ENCODE data around the gene RABL3.
"Not testable (repeated sequence)": the region's sequence is repeated elsewhere in the genome, so short reads cannot be mapped to it uniquely, and the experiment has no call there.

Gene RABL3

GRCh38 chr3:120742198-120742848, at the start of gene RABL3, which contains the start of gene GTF2E1:
RABL3 (minus strand) TSS chr3:120742516; CDS start chr3:120742507, 9 bp downstream.
GTF2E1 (plus strand) TSS chr3:120742744; CDS start chr3:120750553, 7,809 bp downstream.
- peak; percentile 93 for DNase-seq (ENCODE audit: low spot score)

GRCh38 chr3:120791913-120792312, 49.6 kb upstream of the RABL3 start:
- DNase-seq (ENCODE audit: low spot score) = no peak

- DNase-seq (ENCODE audit: low spot score) = no peak
Measured at GRCh38 chr3:120791010-120791409, 48.7 kb upstream of the RABL3 start.

GRCh38 chr3:120785832-120786231, 43.5 kb upstream of the RABL3 start:
- DNase-seq (ENCODE audit: low spot score) = not testable (repeated sequence)

- DNase-seq (ENCODE audit: low spot score) = no peak
Measured at GRCh38 chr3:120780977-120781376, 38.7 kb upstream of the RABL3 start.

GRCh38 chr3:120778776-120779175, 36.5 kb upstream of the RABL3 start:
- no peak for DNase-seq (ENCODE audit: low spot score)

GRCh38 chr3:120775411-120775810, 33.1 kb upstream of the RABL3 start:
- DNase-seq (ENCODE audit: low spot score) = no peak

- DNase-seq (ENCODE audit: low spot score) = no peak
Measured at GRCh38 chr3:120773932-120774331, 31.6 kb upstream of the RABL3 start.

GRCh38 chr3:120772081-120772480, 29.8 kb upstream of the RABL3 start:
- no peak for DNase-seq (ENCODE audit: low spot score)

- no peak for DNase-seq (ENCODE audit: low spot score)
Measured at GRCh38 chr3:120770891-120771290, 28.6 kb upstream of the RABL3 start.

- DNase-seq (ENCODE audit: low spot score) = no peak
Measured at GRCh38 chr3:120769436-120769835, 27.1 kb upstream of the RABL3 start.

- DNase-seq (ENCODE audit: low spot score) = no peak
Measured at GRCh38 chr3:120767106-120767505, 24.8 kb upstream of the RABL3 start.

GRCh38 chr3:120766576-120766975, 24.3 kb upstream of the RABL3 start:
- no peak for DNase-seq (ENCODE audit: low spot score)

GRCh38 chr3:120765830-120766493, 23.6 kb upstream of the RABL3 start:
- peak; percentile 9 for DNase-seq (ENCODE audit: low spot score)

- no peak for DNase-seq (ENCODE audit: low spot score)
Measured at GRCh38 chr3:120764206-120764605, 21.9 kb upstream of the RABL3 start.

GRCh38 chr3:120763601-120764000, 21.3 kb upstream of the RABL3 start:
- no peak for DNase-seq (ENCODE audit: low spot score)

- DNase-seq (ENCODE audit: low spot score) = no peak
Measured at GRCh38 chr3:120762615-120763014, 20.3 kb upstream of the RABL3 start.

- not testable (repeated sequence) for DNase-seq (ENCODE audit: low spot score)
Measured at GRCh38 chr3:120758551-120758950, 16.2 kb upstream of the RABL3 start.

GRCh38 chr3:120756061-120756460, 13.7 kb upstream of the RABL3 start:
- DNase-seq (ENCODE audit: low spot score) = no peak

GRCh38 chr3:120753810-120754209, 11.5 kb upstream of the RABL3 start:
- no peak for DNase-seq (ENCODE audit: low spot score)

GRCh38 chr3:120752865-120753264, 10.5 kb upstream of the RABL3 start:
- no peak for DNase-seq (ENCODE audit: low spot score)

GRCh38 chr3:120752230-120752629, 9.9 kb upstream of the RABL3 start:
- DNase-seq (ENCODE audit: low spot score) = no peak

GRCh38 chr3:120749843-120750242, 7.5 kb upstream of the RABL3 start:
- no peak for DNase-seq (ENCODE audit: low spot score)

- DNase-seq (ENCODE audit: low spot score) = no peak
Measured at GRCh38 chr3:120745466-120745865, 3.1 kb upstream of the RABL3 start.
